ENCODE results near the gene GRAMD1B.
"Not testable (repeated sequence)": the region's sequence is repeated elsewhere in the genome, so short reads cannot be mapped to it uniquely, and the experiment has no call there.

The GRAMD1B gene

DNA sequence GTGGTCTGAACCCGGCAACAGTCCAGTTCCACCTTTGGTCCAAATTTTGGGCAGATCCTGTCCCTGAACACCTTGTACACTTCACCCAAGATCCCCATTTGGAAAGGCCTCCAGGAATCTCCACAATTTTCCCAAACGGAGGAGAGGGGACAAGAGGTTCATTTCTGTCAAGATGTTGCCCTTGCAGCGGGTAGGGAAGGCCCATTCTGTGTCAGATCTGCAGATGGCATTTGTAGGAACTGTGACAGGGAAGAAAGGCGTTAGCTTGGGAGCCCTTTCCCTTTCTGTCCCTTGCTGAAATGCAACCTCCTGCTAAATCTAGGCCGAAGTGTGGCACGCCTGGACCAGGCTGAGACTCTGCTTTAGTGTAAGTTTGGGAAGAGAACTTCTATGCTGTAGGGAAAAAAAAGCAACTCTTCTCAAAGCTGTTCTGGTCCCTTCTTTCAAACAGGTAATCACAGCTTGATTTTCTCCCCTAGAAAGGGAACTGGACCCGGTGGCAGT is 138.3 kb downstream of the GRAMD1B start:
- DNase-seq (ENCODE audit: low spot score) = no peak

DNA sequence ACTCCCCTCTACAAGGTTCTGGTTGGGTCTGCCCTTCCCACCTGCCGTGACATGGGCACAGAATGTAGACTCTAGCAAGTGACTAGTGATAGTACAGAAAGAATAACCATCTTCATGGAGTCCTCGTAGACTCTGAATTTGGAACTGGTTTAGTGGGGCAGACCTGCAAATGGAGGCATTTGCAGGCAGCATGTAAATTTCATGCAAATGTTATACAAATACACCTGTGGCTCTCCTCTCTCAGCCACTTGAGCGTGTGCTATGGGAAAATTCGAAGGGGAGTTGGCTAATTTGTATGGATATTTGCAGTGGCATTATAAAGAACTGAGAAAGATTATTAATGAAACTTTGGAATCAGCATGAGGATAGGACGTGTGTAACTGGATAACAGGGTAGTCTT is 139.3 kb downstream of the GRAMD1B start:
- no peak for DNase-seq (ENCODE audit: low spot score)

DNA sequence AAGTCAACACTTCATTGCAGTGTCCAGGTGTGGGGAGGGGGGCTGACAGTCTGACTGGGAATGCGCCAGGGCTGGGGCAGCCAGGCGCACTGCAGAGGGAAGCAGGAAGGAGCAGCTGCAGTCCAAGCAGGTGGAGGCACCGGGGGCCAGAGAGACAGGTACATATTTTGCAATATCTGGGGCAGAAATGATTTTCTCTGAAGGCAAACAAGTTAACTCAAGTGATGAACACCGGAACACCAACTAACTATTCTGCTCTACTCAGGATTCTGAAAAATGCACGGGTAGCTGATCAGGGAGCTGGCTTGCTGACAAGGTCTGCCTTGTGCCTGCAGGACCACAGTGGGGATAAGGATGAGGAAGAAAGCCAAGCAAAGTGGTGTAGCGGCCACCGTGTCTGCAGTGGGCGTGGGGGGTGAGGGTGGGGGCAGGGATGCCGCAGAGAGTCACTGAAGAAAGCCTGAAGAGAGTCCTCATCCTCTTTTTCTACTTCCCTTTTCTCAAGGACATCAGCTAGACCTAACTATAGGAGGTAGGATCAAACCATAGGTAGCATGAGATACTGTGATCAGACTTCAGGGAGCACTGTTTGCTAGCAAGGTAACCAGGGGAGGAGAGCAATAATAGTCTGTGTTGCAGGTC is 141.0 kb downstream of the GRAMD1B start:
- DNase-seq (ENCODE audit: low spot score) = no peak

DNA sequence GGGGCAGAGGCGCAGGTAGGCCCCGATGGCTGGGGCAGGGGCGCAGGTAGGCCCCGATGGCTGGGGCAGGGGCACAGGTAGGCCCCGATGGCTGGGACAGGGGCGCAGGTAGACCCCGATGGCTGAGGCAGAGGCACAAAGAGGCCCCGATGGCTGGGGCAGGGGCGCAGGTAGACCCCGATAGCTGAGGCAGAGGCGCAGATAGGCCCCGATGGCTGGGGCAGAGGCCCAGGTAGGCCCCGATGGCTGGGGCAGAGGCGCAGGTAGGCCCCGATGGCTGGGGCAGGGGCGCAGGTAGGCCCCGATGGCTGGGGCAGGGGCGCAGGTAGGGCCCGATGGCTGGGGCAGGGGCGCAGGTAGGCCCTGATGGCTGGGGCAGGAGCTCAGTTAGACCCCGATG is 142.7 kb downstream of the GRAMD1B start:
- not testable (repeated sequence) for DNase-seq (ENCODE audit: low spot score)

DNA sequence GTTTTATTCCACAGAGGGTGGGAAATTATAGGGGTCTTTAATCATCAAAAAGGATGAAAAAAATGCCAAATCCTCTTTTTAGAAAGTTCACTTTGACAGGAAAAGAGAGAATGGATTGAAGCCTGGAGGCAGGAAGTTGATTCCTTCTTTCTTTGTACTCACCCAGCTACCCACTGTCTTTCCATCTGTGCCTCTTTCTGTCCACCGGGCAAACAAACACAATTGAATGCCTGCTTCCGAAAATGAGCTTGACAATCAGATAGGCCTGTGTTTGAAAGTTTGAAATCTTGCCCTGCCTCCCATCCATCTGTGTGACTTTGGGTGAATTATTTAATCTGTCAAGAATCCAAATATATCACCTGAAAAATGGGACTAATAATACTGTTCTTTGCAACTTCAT is 143.2 kb downstream of the GRAMD1B start:
- no peak for DNase-seq (ENCODE audit: low spot score)

DNA sequence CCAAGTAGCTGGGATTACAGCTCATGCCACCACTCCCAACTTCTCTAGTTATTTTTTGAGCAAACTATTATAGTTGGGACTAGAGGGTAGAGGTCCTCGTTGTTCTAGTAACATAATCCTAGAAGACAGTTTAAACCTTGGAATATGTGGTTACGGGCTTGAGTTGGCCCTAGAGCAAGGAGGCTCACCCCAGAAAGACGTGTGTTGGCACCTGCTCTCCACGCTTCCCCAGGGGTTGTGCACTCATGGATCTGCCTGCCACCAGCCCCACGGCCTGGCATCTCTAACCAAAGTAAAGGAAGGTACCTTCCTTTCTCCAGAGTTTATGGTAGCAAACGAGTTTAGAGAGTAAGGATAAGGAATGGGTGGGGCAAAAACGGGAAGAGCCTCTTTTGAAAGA is 145.4 kb downstream of the GRAMD1B start:
- DNase-seq (ENCODE audit: low spot score) = no peak

DNA sequence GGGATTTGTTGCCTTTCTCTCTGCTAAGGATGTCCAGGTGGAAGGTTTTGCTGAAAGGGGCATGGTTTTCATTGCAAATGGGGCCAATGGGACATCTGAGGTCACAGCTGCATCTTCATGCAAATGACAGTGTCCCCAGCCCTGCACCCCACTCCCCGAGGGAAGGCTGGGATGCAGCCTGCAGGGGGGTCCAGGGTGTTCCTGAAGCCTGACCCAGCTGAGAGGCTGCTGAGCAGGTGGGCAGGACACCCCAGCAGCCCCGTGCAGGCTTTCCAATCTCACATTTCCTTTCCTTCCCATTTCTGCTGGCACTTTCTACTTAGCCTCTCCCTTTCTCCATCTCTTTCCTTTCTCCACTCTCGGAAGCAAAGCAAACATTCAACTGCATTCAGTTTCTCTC is 146.0 kb downstream of the GRAMD1B start:
- DNase-seq (ENCODE audit: low spot score) = no peak

DNA sequence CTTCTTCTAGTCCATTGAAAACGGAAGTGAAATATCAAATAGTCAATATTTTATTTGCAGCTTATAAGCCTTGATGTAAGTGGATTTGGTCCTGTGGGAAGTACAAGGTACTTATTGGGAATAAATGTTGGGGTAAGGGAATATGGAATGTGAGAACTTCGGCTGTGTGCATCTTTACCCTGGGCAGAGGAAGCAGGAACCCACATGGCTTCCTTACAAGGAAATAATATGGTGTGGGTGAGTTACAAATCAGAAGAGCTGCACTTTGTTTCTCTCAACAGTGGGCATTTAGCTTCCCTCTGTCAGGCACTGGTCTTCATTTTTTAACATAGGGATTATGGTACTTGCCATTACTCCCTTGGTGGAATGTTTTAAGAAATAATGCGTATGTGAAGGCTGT is 146.4 kb downstream of the GRAMD1B start:
- DNase-seq (ENCODE audit: low spot score) = no peak

DNA sequence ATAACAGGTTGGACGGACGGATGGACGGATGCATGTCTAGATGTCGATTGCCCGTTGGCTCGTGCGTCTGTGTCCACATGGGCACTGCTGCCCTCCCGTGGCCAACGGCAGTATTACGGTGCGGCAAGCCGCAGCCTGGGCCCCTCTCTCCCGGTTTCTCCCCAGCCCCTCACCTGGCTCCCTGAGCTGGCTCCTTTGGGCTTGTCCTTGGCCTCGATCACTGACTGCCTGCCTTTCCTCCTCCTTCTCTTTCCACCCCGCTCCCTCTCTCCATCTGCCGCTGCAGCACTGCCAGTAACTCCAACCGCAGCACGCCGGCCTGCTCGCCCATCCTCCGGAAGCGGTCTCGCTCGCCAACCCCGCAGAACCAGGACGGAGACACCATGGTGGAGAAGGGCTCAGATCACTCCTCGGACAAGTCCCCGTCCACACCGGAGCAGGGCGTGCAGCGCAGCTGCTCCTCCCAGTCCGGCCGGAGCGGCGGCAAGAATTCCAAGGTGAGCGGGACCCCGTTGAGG is 147.1 kb downstream of the GRAMD1B start:
- DNase-seq (ENCODE audit: low spot score) = peak; percentile 50

DNA sequence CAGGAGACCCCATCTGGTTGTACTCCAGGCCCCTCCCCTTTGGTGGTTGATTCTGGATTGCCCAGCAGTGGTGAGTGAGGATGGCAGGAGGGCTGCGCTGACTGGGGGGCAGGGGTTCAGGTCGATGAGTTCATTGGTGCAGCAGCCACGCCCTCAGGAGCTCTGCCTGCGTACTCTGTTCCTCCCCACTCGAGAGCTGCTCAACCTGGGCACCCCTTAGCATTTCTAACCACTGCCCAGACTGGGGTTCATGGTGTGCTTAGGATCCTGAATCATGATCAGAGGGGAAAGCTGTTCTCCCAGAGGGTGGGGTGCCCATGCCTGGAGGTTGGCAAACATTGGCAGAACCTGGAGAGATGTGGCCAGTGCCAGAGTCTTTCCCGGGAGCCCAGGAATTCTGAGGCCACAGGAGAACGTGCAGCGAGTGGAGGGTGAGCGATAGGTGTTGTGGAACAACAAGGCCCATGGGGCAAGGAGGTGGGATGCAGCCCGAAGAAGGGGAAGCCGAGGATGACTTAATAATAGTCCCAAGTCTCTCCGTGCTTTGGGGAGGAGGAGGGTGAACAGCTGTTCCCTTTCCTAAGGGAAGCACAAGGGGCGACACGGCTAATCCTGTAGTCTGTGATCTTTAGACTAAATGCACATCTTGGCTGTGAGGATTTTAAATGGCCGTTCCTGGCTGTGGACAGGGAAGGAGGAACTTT is 148.9 kb downstream of the GRAMD1B start:
- DNase-seq (ENCODE audit: low spot score) = no peak

DNA sequence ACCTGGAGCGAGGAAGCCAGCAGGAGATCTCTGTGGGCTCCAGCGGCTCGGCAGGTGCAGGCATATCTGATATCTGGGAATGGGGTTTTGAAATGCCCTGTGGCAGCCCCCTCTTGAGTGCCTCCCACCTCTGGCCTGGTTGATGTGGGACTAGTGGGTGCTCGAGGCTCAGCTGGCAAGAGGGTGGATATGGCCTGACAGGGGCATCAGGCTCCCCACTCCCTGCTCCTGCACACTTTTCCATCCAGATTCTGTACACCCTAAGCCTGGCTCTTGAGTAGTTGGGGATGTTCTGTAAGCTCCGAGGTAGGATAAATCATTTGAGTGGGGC is 149.4 kb downstream of the GRAMD1B start:
- no peak for DNase-seq (ENCODE audit: low spot score)

DNA sequence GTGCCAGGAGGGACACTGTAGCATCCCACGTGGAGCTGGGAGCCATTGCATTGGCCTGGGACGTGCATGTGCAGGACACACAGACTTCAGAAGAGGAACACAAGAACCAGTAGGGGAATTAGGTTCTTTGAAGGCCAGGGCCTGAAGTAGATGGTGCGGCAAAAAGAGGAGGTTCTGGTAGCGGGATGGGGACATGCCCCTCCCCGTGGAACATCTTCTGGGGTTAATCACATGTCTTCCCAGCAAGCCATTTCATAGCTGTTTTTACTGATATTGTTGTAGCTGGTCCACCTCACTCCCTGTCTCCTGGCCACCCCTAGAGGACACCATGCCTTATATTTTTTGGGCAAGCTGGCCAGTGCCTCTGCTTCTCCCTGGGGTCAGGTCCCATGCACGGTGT is 150.1 kb downstream of the GRAMD1B start:
- DNase-seq (ENCODE audit: low spot score) = no peak

DNA sequence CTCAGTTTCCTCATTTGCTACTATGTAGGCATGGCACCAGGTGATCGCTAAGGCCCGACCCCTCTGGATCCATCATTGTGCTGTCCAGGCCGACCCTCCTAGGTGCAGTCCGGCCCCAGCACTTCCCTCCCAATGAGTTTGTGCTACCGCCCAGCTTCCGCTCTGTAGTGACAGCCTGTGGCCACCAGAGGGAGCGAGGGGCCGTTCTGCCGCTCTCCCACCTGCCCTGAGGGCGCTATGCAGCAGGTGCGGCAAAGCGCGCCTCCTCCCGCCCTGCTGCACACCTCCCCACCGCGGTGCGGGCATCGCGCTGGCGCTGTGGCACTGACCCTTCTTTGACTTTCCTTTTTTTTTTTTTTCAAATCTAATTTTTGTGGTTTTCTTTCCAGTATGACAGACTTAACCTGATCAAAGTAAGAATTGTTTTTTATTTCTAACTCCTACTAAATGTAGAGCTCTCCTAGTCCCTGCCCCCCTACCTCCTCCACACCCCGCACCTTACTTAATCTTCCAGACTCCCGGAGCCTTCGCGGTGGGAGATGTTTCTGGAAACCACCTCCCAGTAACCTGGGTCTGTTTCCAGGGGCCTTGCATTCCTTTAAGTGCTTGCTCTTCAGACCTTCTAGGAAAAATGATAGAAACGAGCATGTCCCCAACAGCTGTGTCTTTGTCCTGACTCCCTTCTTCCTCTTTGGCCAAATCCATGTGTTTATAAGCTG is 150.6 kb downstream of the GRAMD1B start:
- DNase-seq (ENCODE audit: low spot score) = peak; percentile 67

DNA sequence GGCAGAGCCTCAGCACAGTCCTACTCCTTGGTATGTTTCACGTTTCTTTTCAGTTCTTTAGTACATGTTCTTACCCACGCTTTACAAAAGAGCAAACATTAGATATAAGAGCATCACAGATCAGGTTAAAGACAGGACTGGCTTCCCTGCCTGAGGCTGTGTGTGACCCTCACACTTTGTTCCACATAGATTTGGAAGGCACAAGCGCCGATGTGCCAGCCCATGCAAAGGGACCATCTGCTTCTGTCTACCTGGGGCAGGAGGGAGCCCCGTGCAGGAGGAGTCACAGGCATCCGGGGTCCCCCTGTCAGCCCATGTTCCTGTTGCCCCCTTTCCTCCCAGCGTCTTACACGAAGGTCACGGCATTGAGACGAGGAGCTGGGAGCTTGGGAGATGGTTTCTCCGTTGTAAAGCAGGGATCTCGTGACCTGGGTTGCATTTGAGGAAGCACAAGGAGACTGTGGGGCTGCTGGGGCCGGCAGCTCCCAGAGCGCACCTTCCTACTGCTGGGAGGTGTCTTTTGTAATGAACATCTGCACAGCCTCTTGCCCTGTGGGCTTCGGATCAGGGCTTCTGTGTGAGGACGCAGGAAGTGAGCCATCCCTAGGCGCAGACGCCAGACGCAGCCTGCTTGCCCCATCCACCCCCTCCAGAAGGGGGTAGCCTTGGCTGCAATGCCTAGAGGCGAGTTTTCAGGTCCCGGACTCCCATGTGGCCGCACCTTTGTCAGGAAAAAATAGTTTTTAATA is 151.8 kb downstream of the GRAMD1B start:
- DNase-seq (ENCODE audit: low spot score) = no peak

DNA sequence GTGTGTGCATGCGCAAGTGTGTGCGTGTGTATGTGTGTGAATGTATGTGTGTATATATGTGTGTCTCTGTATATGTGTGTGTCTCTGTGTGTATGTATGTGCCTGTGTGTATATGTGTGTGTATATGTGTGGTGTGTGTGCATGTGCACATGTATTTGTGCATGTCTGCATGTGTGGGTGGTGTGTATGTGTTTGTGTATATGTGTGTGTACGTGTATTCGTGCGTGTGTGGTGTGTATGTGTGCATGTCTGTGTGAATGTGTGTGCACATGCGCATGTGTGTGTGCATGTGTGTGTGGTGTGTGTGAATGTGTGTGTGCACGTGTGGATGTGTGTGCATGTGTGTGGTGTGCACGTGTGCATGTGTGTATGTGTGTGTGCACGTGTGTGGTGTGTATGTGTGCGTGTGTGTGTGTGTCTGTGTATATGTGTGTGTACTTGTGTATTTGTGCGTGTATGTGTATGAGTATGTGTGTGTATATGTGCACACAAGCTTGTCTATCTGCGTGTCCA is 153.0 kb downstream of the GRAMD1B start:
- DNase-seq (ENCODE audit: low spot score) = no peak

DNA sequence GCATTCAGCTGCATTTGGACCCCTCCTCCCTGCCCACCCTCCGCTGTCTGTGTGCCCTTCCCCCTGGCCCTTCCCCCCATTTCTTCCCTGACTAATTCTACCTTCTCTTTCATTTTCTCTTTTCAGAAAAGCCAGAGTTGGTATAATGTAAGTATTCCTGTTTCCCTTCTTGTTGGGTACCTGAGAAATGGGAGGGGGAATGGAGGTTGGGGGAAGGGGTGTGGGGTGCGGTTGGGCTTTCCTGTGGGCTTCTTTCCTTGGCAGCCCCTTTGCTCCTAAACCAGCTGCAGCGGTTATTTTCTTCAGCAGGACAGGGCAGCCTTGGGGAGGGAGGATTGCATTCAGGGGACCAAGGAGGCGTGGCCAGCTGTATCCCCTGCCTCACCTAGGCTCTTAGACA is 154.1 kb downstream of the GRAMD1B start:
- DNase-seq (ENCODE audit: low spot score) = no peak

DNA sequence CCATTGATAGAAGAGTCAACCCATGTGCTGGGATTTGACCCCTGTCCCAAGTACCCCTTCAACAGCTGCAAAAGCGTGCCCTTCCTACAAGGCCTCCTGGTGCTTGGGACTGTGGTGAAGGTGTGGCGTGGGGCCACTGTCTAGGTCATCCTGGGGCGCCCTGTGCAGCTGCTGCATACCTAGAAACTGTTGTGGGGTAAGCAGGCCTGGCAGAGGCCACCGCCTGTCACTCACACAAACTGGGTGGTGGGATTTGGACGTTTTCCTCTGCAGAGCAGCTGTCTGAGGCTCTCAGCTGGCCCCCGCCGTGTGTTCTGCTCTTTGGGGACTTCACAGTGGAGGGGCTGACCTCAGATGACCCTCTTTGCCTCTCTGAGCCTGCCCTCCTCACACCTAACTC is 154.7 kb downstream of the GRAMD1B start:
- DNase-seq (ENCODE audit: low spot score) = no peak

DNA sequence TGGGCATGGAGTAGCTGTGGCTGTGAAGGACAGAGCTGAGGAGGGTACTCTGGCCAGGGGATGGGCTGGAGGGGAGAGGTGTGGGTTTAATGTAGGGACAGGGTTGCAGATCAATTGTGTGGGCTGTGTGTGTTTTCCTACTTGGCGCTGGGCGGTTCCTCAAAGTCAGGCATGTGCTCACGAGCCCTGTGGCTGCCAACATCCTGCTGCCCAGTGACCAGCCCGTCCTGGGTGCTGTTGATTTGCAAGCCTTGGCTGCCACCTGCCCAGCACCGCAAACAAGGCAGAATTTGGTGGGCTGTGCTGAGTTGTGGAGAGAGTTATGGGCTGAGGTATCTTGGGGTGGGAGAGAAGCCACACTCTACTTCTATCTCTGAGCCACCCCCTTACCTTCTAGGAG is 155.1 kb downstream of the GRAMD1B start:
- DNase-seq (ENCODE audit: low spot score) = no peak

DNA sequence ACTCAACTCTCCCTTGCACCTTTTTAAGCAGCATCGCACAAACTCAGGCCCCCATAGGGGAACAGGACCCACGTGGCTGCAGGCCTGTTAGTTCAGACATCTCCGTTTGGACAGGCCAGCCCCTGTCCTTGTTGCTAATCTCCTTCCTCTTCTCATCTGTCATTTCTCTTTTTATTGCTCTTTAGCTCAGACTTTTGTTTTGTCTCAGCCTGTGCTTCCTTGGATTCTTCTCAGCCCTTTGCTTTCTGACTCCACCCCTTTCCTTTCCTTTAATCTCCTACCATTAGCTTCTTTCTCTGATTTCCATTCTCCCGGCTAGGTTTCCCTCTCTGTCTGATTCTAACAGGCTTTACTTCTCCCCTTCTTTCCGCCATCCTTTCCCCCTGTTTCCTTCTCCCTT is 155.6 kb downstream of the GRAMD1B start:
- no peak for DNase-seq (ENCODE audit: low spot score)

DNA sequence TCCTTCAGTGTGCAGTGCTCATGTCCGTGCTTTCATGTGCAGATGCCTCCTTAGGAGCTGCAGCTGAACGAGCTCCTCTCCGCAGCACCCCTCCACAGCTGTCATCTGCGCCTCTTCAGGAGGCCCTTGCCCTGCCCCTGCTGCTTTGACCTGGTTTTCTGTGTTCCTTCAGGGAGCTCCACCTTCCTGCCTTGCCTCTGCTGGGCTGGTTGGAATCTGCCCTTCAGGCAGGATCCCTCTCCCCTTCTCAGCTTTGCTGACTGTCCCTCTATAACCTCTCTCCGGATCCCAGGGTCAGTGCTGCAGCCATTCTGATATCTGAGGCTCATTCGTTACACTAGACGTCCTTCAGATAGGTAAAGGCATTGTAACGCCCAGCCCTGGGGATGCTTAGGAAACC is 156.5 kb downstream of the GRAMD1B start:
- DNase-seq (ENCODE audit: low spot score) = no peak

DNA sequence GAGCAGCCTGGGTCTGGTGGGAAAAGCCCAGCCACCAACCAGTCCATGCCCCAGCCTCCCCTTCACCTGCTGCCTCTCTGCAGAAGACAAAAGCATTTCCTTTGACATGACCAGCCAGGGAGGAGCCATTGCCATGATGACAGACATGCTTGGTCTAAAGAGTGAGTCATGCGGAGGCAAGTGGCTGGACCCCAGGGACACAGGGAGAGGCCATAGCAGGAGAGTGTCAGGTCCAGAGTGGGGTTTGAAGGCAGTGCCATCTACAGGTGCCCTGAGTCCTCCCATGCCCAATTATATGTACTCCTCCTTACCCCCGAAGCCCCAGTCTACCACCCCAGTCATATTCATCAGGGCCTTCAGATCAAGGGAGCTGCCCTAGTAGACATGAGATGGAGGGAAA is 157.0 kb downstream of the GRAMD1B start:
- DNase-seq (ENCODE audit: low spot score) = peak; percentile 36

DNA sequence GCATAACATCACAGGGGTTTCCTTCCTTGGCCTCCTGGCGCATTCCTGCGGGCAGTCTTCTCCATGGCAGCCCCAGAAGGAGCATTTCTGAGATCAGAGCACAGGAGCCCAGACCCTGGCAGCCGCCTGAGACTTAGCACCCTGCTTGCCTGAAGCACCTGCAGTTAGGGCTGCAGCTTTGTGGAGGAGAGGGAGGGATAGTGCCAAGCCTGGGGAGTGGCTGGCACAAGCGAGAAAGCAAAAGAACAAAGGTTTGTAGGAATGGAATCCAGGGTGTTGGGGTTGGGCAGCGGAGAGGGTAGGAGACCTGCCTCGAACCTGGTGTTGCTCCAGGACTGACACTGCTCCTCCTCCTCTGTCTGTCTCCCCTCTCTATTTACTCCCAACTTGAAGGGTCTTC is 157.5 kb downstream of the GRAMD1B start:
- no peak for DNase-seq (ENCODE audit: low spot score)

Measured in kidney tubule cell (primary cell).